H9 (cell line): ENCODE results near the gene RBM33. TPM values are rescaled to one million over a fixed set of nuclear protein-coding genes. Genes with fewer than 3 reads are reported as not detected.

Experiments used
- DNase-seq: peaks from one replicate; pipeline ENCODE4 v3.0.0-alpha.2; 2017
- H2AFZ ChIP-seq: one replicate; pipeline ENCODE4 v1.6.1; 2013; ENCODE audit warnings: mild to moderate bottlenecking, low read length, control low read depth, moderate library complexity
- H2AK5ac ChIP-seq: 2 replicates; pipeline ENCODE4 v1.6.1; 2013; ENCODE audit warnings: low read length, control low read depth, mixed read lengths; ENCODE audit not compliant: insufficient read length
- H2BK120ac ChIP-seq: one replicate; pipeline ENCODE4 v1.6.1; 2013; ENCODE audit warnings: low read depth, mild to moderate bottlenecking, low read length, control low read depth, inconsistent platforms; ENCODE audit not compliant: poor library complexity, severe bottlenecking
- H2BK12ac ChIP-seq: 2 replicates; pipeline ENCODE4 v1.6.1; 2013; ENCODE audit warnings: low read length, control low read depth, mixed read lengths, low read depth; ENCODE audit not compliant: insufficient read length
- H2BK15ac ChIP-seq: 2 replicates; pipeline ENCODE4 v1.6.1; 2013; ENCODE audit warnings: low read depth, low read length, control low read depth
- H2BK20ac ChIP-seq: one replicate; pipeline ENCODE4 v1.6.1; 2013; ENCODE audit warnings: low read depth, mild to moderate bottlenecking, low read length, control low read depth, inconsistent platforms; ENCODE audit not compliant: poor library complexity, severe bottlenecking
- H2BK5ac ChIP-seq: 2 replicates; pipeline ENCODE4 v1.6.1; 2013; ENCODE audit warnings: low read length, control low read depth, mixed read lengths; ENCODE audit not compliant: insufficient read length
- H3K14ac ChIP-seq: 2 replicates; pipeline ENCODE4 v1.6.1; 2013; ENCODE audit warnings: low read length, control low read depth; ENCODE audit not compliant: insufficient read depth
- H3K18ac ChIP-seq: 2 replicates; pipeline ENCODE4 v1.6.1; 2013; ENCODE audit warnings: low read depth, mild to moderate bottlenecking, mixed read lengths, low read length, control low read depth; ENCODE audit not compliant: insufficient read length
- H3K23ac ChIP-seq: 2 replicates; pipeline ENCODE4 v1.6.1; 2013; ENCODE audit warnings: low read length, control low read depth, mixed read lengths, low read depth; ENCODE audit not compliant: insufficient read length
- H3K23me2 ChIP-seq: 2 replicates; pipeline ENCODE4 v1.6.1; 2013; ENCODE audit warnings: low read depth, mild to moderate bottlenecking, mixed read lengths, low read length, control low read depth; ENCODE audit not compliant: insufficient read length, poor library complexity, severe bottlenecking
- H3K27ac ChIP-seq: 2 replicates; pipeline ENCODE4 v1.5.1; 2013; ENCODE audit warnings: low read length, control low read depth, mixed read lengths, low read depth; ENCODE audit not compliant: insufficient read length
- H3K27me3 ChIP-seq: 2 replicates; pipeline ENCODE4 v1.6.1; 2013; ENCODE audit warnings: low read length, control low read depth, inconsistent platforms; ENCODE audit not compliant: insufficient read depth
- H3K4ac ChIP-seq: 2 replicates; pipeline ENCODE4 v1.6.1; 2013; ENCODE audit warnings: low read depth, mild to moderate bottlenecking, control low read depth, inconsistent platforms, low read length, moderate library complexity
- H3K4me1 ChIP-seq: 2 replicates; pipeline ENCODE4 v1.6.1; 2013; ENCODE audit warnings: low read length, control low read depth, inconsistent platforms; ENCODE audit not compliant: insufficient read depth
- H3K4me2 ChIP-seq: 2 replicates; pipeline ENCODE4 v1.6.1; 2013; ENCODE audit warnings: low read length, control low read depth, mixed read lengths; ENCODE audit not compliant: insufficient read length, insufficient read depth
- H3K56ac ChIP-seq: 2 replicates; pipeline ENCODE4 v1.6.1; 2013; ENCODE audit warnings: low read depth, mild to moderate bottlenecking, mixed read lengths, low read length, control low read depth; ENCODE audit not compliant: insufficient read length
- H3K79me1 ChIP-seq: 2 replicates; pipeline ENCODE4 v1.6.1; 2013; ENCODE audit warnings: low read depth, mild to moderate bottlenecking, moderate library complexity, low read length, control low read depth, inconsistent platforms; ENCODE audit not compliant: insufficient read depth, poor library complexity, severe bottlenecking
- H3K79me2 ChIP-seq: 2 replicates; pipeline ENCODE4 v1.6.1; 2013; ENCODE audit warnings: low read length, control low read depth, inconsistent platforms; ENCODE audit not compliant: insufficient read depth
- H3K9ac ChIP-seq: 2 replicates; pipeline ENCODE4 v1.6.1; 2013; ENCODE audit warnings: low read length, control low read depth, mixed read lengths; ENCODE audit not compliant: insufficient read length; ENCODE audit errors: extremely low read depth
- H3K9me3 ChIP-seq: one replicate; pipeline ENCODE4 v1.6.1; 2013; ENCODE audit warnings: low read depth, low read length, inconsistent platforms; ENCODE audit not compliant: control insufficient read depth
- H3T11ph ChIP-seq: one replicate; pipeline ENCODE4 v1.6.1; 2013; ENCODE audit warnings: mild to moderate bottlenecking, low read length, control low read depth, inconsistent platforms
- H4K20me1 ChIP-seq: one replicate; pipeline ENCODE4 v1.6.1; 2013; ENCODE audit not compliant: control insufficient read depth, insufficient read length, insufficient read depth
- H4K5ac ChIP-seq: 2 replicates; pipeline ENCODE4 v1.6.1; 2013; ENCODE audit warnings: low read depth, mild to moderate bottlenecking, mixed read lengths, low read length, control low read depth; ENCODE audit not compliant: insufficient read length
- H4K8ac ChIP-seq: replicated peaks from 2 replicates; pipeline ENCODE4 v1.6.1; 2013; ENCODE audit warnings: low read length, control low read depth, mixed read lengths, low read depth; ENCODE audit not compliant: insufficient read length
- H4K91ac ChIP-seq: 2 replicates; pipeline ENCODE4 v1.6.1; 2013; ENCODE audit warnings: low read depth, mild to moderate bottlenecking, moderate library complexity, mixed read lengths, low read length, control low read depth; ENCODE audit not compliant: insufficient read length
- H3K27ac Mint-ChIP-seq, 3 experiments: 2 replicates in 2 of 3; 3 replicates in 1 of 3; pipeline ENCODE4 v1.8.0; 2020 to 2021; ENCODE audit warnings: mixed read lengths in 3 of 3, mild to moderate bottlenecking in 1 of 3, moderate library complexity in 1 of 3
- H3K27me3 Mint-ChIP-seq: 2 replicates; pipeline ENCODE4 v1.8.0; 2021; ENCODE audit warnings: low read depth, mild to moderate bottlenecking, moderate library complexity, mixed read lengths
- H3K36me3 Mint-ChIP-seq, 3 experiments: 2 replicates in 2 of 3; 3 replicates in 1 of 3; pipeline ENCODE4 v1.8.0; 2020 to 2021; ENCODE audit warnings: low read depth in 3 of 3, mixed read lengths in 3 of 3; ENCODE audit not compliant: insufficient read depth in 1 of 3
- H3K4me1 Mint-ChIP-seq, 2 experiments: 2 replicates each; pipeline ENCODE4 v1.8.0; 2020; ENCODE audit warnings: mixed read lengths in 2 of 2
- H3K4me3 Mint-ChIP-seq, 2 experiments: 2 replicates in 1 of 2; 3 replicates in 1 of 2; pipeline ENCODE4 v1.8.0; 2020 to 2021; ENCODE audit warnings: mild to moderate bottlenecking in 2 of 2, mixed read lengths in 2 of 2, moderate library complexity in 1 of 2
- H3K9me3 Mint-ChIP-seq, 2 experiments: 2 replicates in 1 of 2; 3 replicates in 1 of 2; pipeline ENCODE4 v1.8.0; 2020; ENCODE audit warnings: mild to moderate bottlenecking in 2 of 2, mixed read lengths in 2 of 2, moderate library complexity in 1 of 2
- WGBS: extraction: QIAGEN DNeasy Blood & Tissue Kit; methylation state at CpG from one replicate; pipeline ENCODE4 v1.1.7; 2013; ENCODE audit warnings: missing lambda C conversion rate, low lambda C conversion rate, mixed read lengths; ENCODE audit not compliant: insufficient read length; ENCODE audit errors: extremely low coverage; 5-methylcytosine and 5-hydroxymethylcytosine counted together
- total RNA-seq: library from RNA; stranded (reverse); gene quantifications from 2 replicates; pipeline ENCODE4 v1.2.1, GENCODE V29; 2021
- TF ChIP-seq, protein P1 (sequence below): fragments of 200-600 bp; sonication (generic); conservative IDR thresholded peaks from 3 replicates; pipeline ENCODE4 v1.8.0; 2021; ENCODE audit warnings: antibody characterized with exemption, mild to moderate bottlenecking

RBM33 gene
- total RNA-seq, 1 experiment from 2014 or later, result 71.3 TPM

DNA sequence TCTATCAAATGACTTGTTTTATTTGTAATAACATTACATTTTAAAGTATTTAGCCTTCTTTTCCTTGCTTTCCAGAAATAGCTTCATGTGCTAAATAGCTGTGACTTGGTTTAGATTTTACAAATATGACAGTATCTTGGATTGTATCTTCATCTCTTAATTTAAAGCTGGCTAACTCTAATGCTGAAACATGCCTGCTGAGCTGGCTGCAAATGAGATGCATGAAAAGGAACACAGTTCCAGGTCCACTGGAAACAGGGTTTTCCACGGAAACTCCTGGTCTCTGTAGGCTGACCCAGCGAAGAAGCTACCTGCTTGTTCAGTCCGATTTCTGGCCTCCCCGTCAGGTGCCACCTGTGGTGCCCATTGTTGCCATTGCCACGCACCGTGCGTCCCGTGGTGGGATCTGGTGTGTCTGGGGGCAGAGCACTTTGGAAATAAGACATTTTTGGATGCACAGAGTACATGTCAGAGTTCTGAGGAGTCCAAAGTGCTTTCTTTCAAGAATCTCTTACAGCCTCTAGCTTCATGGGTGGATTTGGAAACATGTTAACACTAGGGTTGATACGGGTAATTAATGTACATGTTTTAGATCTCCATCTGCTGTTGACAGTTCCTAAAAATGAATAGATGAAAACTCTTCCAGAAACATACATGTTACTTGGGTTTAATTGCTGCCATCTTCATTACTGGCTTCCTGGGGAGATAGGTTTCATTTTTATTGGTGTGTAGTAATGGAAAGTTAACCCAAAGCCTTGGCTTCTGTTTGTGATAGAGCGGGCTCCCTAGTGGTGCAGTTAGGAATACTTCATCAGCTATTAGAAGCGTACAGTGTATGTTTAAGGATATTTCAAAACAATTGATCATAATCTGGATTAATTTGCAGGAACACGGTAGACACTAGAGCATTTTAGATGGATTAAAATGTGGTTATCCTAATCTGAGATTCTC lies 122.8 kb downstream of the RBM33 start:
- Histone ChIP-seq H2BK120ac (no peak overlapping the region), H4K5ac (no peak overlapping the region), H3K18ac (no peak overlapping the region), H2BK15ac (no peak overlapping the region), H3K27me3 (no peaks in the 10 kb centered on the region), H3K14ac (no peak overlapping the region), H3K23ac (no peak overlapping the region), H3K9me3 (no peaks in the 10 kb centered on the region), H3K4me1 (no peaks in the 10 kb centered on the region), H3K9ac (no peak overlapping the region), H3K79me1 (no peaks in the 10 kb centered on the region), H3K79me2 (no peaks in the 10 kb centered on the region; the same call in 1 of the 2 replicates), H4K8ac (no peak overlapping the region), H3K27ac (no peak overlapping the region), H2BK20ac (no peak overlapping the region), H2BK12ac (no peak overlapping the region), H4K20me1 (no peaks in the 10 kb centered on the region), H3K56ac (no peak overlapping the region), H2AK5ac (no peak overlapping the region), H3T11ph (no peak overlapping the region), H2BK5ac (no peak overlapping the region), H2AFZ (no peak overlapping the region), H3K4me2 (no peak overlapping the region), H3K4ac (no peak overlapping the region), H3K23me2 (no peaks in the 10 kb centered on the region), H4K91ac (no peak overlapping the region)
- Mint-ChIP-seq H3K27me3 (no peaks in the 10 kb centered on the region; the same call in 1 of the 2 replicates), H3K4me3 (no peak overlapping the region), H3K36me3 (peaks cover 15 to 56% (median 52%) of the 10 kb centered on the region in 3 experiments; a peak in 6 of 7 replicates), H3K9me3 (no peaks in the 10 kb centered on the region), H3K27ac (no peak overlapping the region), H3K4me1 (peaks cover 15 to 17% of the 10 kb centered on the region in 2 experiments)
- whole genome bisulfite sequencing, result no CpG with 5 or more reads among the region's 12 CpGs
- no peak for DNase-seq
- TF ChIP-seq, protein P1, sequence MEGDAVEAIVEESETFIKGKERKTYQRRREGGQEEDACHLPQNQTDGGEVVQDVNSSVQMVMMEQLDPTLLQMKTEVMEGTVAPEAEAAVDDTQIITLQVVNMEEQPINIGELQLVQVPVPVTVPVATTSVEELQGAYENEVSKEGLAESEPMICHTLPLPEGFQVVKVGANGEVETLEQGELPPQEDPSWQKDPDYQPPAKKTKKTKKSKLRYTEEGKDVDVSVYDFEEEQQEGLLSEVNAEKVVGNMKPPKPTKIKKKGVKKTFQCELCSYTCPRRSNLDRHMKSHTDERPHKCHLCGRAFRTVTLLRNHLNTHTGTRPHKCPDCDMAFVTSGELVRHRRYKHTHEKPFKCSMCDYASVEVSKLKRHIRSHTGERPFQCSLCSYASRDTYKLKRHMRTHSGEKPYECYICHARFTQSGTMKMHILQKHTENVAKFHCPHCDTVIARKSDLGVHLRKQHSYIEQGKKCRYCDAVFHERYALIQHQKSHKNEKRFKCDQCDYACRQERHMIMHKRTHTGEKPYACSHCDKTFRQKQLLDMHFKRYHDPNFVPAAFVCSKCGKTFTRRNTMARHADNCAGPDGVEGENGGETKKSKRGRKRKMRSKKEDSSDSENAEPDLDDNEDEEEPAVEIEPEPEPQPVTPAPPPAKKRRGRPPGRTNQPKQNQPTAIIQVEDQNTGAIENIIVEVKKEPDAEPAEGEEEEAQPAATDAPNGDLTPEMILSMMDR, result no peak
